ENCODE measurements around the gene OXTR.
A peak's percentile ranks its signal among the peaks of the same experiment; 100 is the strongest.

The OXTR gene

DNA sequence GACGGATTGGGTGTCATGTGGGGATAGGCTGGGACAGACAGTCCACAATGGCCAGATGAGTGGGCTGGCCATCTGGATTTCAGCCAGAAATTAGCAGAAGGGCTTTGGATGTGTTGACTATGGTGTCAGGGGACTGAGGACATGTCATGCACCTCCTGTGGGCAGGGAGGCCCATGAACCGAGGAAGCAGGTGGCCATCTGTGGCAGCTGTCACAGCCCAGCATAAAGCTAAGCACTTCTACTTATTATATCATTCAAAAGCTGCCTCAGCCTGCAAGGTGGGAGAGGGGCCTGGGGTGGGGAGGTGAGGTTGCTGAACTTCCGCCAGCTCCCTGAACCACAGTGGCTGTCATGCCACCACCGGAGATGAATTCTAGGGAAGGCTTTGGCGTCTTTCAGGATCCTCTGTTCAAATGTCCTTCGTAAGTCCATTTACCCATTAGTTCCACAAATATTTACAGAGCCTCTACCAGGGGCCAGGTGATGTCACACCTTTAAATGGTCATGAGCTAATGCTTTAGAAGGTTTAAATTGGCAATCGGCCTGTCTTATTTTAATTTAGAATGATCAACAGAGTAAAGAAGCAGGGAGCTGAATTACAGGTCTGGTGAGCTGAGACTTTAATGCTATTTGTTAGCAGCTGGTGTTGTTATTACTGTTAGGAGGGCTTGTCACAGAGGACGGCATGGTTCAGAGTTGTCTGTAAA lies 59.5 kb downstream of the OXTR start:
- no peak for DNase-seq

GRCh38 chr3:8709287-8709686 lies 60.1 kb downstream of the OXTR start:
- no peak for DNase-seq

DNA sequence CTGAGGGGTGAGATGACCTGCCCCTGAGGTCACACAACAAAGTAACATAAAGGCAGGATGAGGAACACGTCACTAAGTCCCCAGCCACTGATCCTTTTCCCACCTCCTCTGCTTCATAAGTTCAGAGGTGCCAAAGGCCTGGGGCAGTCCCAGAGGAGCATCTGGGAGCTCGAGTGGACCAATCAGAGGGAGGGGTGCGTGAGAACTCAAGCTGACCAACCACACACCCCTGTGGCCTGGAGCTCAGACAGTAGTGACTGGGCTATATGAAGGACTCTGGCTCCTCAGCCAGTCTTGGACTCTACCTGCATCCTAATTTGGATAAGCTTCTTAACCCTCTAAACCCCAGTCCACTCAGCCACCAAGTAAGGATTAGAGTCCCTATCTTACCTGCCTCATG lies 63.8 kb downstream of the OXTR start:
- no peak for DNase-seq

DNA sequence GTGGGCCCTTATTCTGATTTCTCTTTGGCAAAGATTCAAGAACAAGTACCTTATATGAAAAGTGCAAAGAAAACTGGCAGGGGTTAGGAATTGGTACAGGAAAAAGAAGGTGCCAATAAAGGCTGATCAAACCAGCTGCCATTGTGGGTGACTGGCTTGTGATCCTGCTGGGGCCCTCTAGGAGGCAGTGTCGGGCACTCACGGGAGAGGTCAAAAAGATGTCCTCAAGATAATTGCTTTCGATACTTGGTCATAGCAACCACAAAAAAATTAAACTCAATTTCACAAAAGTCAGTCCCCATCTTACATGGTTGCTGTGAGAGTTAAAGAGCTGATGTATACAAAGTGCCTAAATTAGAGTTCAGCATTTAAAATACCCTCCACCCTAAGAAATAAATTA lies 66.9 kb downstream of the OXTR start:
- peak in 1 of 3 donors; percentile 10 for DNase-seq
